Activated T-helper 17 cell treated with anti-CD3 and anti-CD28 coated beads, Interleukin-2, amount 50 U/mL, for 72 hours (primary cell): ENCODE data around the gene ZNF200. TPM values are rescaled to one million over a fixed set of nuclear protein-coding genes. Genes with fewer than 3 reads are reported as not detected.
"Not testable (repeated sequence)": the region's sequence is repeated elsewhere in the genome, so short reads cannot be mapped to it uniquely, and the experiment has no call there.

Experiments
- ATAC-seq: fragments of 150-1000 bp; cut with Tn5 transposase; replicated peaks from 2 replicates; pipeline ENCODE4 v1.10.0; 2021; ENCODE audit warnings: mild to moderate bottlenecking, moderate library complexity
- H3K27ac Mint-ChIP-seq: one replicate; pipeline ENCODE4 v1.8.0; 2022; ENCODE audit warnings: mixed read lengths
- H3K27me3 Mint-ChIP-seq: one replicate; pipeline ENCODE4 v1.8.0; 2022; ENCODE audit warnings: mixed read lengths
- H3K36me3 Mint-ChIP-seq: one replicate; pipeline ENCODE4 v1.8.0; 2022; ENCODE audit warnings: low read depth, mild to moderate bottlenecking, mixed read lengths
- H3K4me1 Mint-ChIP-seq: one replicate; pipeline ENCODE4 v1.8.0; 2022; ENCODE audit warnings: mixed read lengths
- H3K4me3 Mint-ChIP-seq: one replicate; pipeline ENCODE4 v1.8.0; 2022; ENCODE audit warnings: mild to moderate bottlenecking, mixed read lengths
- H3K9me3 Mint-ChIP-seq: one replicate; pipeline ENCODE4 v1.8.0; 2022; ENCODE audit warnings: mixed read lengths
- total RNA-seq, 2 donors: library from RNA; stranded (reverse); gene quantifications; one replicate each; pipeline ENCODE4 v1.2.3, GENCODE V29; 2022

ZNF200 gene
- total RNA-seq, 2 donors from 2014 or later: 14.6 to 23.2 TPM

DNA sequence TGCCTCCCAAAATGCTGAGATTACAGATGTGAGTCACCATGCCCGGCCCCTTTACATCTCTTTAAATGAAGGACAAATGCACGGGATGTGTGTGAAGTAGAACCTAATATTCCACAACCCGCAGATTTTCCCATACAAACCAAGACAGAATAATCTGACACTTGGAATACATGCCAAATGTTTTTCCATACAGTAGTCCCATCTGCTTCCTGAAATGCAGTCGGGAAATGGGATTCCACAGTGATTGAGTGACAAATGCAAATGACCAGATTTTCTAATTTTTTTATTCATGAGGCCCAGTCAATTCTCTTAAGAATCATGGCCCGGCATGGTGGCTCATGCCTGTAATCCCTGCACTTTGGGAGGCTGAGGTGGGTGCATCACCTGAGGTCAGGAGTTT lies 6.8 kb upstream of the ZNF200 start:
- no peaks in the 10 kb centered on the region for H3K4me1 Mint-ChIP-seq
- H3K27me3 Mint-ChIP-seq: peaks cover 6% of the 10 kb centered on the region
- no peak overlapping the region for H3K4me3 Mint-ChIP-seq
- no peak overlapping the region for H3K27ac Mint-ChIP-seq
- no peak for ATAC-seq
- H3K36me3 Mint-ChIP-seq: no peaks in the 10 kb centered on the region
- no peaks in the 10 kb centered on the region for H3K9me3 Mint-ChIP-seq

DNA sequence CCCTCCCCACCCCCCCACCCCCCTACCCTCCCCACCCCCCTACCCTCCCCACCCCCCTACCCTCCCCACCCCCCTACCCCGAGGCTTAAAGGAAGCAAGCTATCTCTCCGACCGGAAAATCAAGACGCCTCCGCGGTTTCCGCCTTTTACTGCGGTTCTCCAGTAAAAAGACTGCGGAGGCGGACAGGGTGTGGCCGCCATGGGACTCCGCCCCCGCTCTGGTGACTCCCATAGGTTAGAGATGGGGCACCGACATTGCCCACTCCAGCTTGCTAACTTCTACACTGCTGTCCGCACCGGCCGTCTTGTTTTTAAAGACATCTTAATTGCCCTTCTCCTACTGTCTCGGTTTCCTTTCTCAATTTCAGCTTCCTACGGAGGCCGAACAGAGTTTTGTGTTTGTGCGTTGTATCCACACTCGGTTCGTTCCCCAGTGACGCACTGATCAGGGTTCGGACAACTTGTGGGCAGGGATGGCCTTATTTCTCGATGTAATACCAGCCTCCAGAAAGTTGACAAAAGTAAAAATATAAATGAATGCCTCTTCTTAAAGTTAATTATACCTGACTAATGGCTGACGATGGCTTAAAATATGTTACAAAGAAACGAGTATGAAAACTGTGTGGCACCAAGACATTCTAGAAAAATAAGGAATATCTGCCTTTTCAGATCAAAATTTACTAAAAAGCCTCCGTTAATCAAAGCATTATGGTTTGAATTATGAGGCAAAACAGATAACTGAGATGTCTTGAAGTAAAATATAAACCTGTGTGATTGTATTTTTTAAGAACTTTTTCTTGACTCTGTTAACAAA lies 1.1 kb upstream of the ZNF200 start:
- H3K27me3 Mint-ChIP-seq: no peaks in the 10 kb centered on the region
- peaks cover 13% of the 10 kb centered on the region for H3K4me1 Mint-ChIP-seq
- peaks cover 37% of the 10 kb centered on the region for H3K36me3 Mint-ChIP-seq
- no peak for ATAC-seq
- peak overlapping the region; percentile 45 for H3K27ac Mint-ChIP-seq
- H3K4me3 Mint-ChIP-seq: peak overlapping the region; percentile 67
- no peaks in the 10 kb centered on the region for H3K9me3 Mint-ChIP-seq

DNA sequence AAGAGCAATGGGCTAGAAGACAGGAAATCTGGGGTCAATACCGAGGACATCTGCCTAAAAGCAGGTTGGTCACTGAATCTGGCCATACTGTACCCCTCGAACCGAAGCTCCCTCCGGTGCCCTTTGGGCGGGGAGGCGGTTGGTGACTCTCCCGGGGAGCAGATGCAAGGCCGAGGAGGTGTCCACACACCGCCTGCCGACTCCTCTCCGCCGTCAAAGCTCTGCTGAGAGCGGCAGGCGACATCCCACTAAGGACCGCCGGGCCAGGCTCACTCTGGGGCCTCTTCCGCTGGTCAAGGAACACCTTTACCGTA lies 458 bp downstream of the ZNF200 start:
- no peaks in the 10 kb centered on the region for H3K27me3 Mint-ChIP-seq
- peaks cover 13% of the 10 kb centered on the region for H3K4me1 Mint-ChIP-seq
- peaks cover 9% of the 10 kb centered on the region for H3K9me3 Mint-ChIP-seq
- peaks cover 52% of the 10 kb centered on the region for H3K36me3 Mint-ChIP-seq
- peak overlapping the region; percentile 89 for H3K27ac Mint-ChIP-seq
- no peak for ATAC-seq
- peak overlapping the region; percentile 82 for H3K4me3 Mint-ChIP-seq

DNA sequence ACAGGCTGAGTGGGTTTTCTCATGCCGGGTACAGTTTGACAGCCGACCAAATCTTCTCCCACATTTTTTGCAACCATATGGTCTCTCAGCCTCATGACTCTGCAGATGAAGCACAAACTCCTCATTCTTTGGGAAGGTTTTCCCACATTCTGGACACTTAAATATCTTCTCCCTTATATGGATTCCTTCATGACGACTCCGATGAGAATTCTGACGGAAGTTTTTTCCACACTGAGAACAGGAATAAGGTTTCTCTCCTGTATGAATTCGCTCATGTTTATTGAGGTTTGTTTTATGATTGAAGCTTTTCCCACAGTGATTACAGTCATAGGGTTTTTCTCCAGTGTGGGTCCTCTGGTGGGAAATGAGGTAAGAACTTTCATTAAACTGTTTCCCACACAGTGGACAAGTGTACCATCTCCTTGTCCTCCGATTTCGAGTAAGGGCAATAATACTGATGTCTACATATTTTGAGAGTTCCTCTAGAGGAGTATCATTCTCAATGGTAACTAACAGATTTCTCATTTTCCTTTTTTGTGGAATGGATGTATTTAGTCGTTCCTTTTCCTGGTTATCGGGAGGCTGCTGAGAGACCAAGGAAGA lies 10.9 kb downstream of the ZNF200 start:
- no peak overlapping the region for H3K27ac Mint-ChIP-seq
- H3K27me3 Mint-ChIP-seq: no peaks in the 10 kb centered on the region
- no peak for ATAC-seq
- no peaks in the 10 kb centered on the region for H3K4me1 Mint-ChIP-seq
- no peak overlapping the region for H3K4me3 Mint-ChIP-seq
- peaks cover 71% of the 10 kb centered on the region for H3K36me3 Mint-ChIP-seq
- H3K9me3 Mint-ChIP-seq: peaks cover 32% of the 10 kb centered on the region

DNA sequence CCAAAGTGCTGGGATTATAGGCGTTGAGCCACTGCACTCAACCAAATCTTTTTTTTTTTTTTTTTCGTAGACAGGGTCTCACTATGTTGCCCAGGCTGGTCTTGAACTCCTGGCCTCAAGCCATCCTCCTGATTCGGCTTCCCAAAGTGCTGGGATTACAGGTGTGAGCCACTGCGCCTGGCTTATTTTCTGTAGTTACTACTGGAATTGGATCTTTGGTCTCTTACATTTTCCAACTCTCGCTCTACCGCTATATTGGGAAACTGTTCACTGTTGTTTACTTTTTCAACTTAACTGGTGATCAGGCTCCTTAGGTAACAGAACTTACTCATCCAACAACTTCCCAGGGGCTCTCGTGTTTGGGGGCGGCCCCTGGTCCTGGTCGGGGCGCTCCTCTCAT lies 14.1 kb downstream of the ZNF200 start:
- H3K9me3 Mint-ChIP-seq: peaks cover 25% of the 10 kb centered on the region

DNA sequence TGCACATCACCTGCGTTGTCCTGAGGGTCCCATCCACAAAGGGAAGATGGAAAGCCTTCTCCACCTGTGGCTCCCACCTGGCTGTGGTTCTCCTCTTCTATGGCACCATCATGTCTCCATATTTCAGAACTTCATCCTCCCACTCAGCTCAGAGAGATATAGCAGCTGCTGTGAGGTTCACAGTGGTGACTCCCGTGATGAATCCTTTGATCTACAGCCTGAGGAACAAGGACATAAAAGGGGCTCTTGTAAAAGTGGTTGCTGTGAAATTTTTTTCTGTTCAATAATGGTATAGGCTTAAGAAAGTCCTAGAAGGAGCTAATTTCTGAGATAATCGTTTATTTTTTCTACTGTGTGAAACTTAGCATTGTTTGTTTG lies 18.7 kb downstream of the ZNF200 start:
- Mint-ChIP-seq H3K27ac (peak overlapping the region; percentile 97), H3K4me1 (peaks cover 28% of the 10 kb centered on the region), H3K36me3 (peaks cover 16% of the 10 kb centered on the region), H3K27me3 (no peaks in the 10 kb centered on the region), H3K4me3 (peak overlapping the region; percentile 78), H3K9me3 (peaks cover 15% of the 10 kb centered on the region)
- peak; percentile 27 for ATAC-seq

More for the DNA sequence above, 14.1 kb downstream of the ZNF200 start:
- Mint-ChIP-seq H3K27ac (no peak overlapping the region), H3K36me3 (peaks cover 44% of the 10 kb centered on the region), H3K4me1 (peaks cover 10% of the 10 kb centered on the region), H3K27me3 (no peaks in the 10 kb centered on the region), H3K4me3 (no peak overlapping the region)
- ATAC-seq: no peak

DNA sequence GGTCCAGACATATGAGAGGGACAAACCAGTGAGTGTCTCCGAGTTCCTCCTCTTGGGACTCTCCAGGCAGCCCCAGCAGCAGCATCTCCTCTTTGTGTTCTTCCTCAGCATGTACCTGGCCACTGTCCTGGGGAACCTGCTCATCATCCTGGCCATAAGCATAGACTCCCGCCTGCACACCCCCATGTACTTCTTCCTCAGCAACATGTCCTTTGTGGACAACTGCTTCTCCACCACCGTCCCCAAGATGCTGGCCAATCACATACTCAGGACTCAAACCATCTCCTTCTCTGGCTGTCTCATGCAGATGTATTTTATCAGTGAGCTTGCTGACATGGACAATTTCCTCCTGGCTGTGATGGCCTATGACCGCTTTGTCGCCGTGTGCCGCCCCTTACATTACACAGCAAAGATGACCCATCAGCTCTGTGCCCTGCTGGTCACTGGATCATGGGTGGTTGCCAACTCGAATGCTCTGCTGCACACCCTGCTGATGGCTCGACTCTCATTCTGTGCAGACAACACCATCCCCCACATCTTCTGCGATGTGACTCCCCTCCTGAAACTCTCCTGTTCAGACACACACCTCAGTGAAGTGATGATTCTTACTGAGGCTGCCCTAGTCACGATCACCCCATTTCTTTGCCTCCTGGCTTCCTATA lies 19.2 kb downstream of the ZNF200 start:
- H3K4me3 Mint-ChIP-seq: peak overlapping the region; percentile 78
- H3K9me3 Mint-ChIP-seq: peaks cover 15% of the 10 kb centered on the region
- peaks cover 16% of the 10 kb centered on the region for H3K36me3 Mint-ChIP-seq
- H3K4me1 Mint-ChIP-seq: peaks cover 28% of the 10 kb centered on the region
- peak; percentile 63 for ATAC-seq
- peak overlapping the region; percentile 97 for H3K27ac Mint-ChIP-seq
- H3K27me3 Mint-ChIP-seq: no peaks in the 10 kb centered on the region

DNA sequence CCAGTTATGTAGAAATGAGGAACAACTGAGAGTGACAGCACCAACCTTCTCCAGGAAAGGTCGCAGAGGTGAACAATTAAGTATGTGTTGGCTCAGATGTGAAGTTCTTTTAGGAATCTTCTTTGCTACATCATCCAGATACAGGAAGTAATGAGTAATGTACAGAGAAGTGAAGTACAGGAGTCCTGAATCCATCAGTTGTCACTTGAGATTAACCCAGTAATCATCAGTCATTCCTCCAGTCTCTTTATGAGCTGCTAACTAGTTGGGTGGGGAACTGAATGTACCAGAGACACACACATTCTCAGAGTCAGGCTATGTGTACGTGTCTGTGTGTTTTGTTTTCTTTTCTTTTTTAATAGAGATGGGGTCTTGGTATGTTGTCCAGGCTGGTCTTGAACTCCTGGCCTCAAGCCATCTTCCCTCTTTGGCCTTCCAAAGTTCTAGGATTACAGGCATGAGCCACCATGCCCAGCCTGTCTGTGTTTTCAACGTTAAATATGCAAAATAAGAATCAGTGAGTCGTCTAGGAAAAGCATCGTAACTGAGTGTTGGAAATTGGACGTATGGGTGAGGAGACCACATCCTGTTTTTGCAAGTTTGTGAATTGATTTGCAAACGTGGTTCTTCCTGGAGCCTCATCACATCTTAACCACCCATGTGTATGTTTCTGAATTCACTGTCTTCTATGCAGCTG lies 19.9 kb downstream of the ZNF200 start:
- H3K27me3 Mint-ChIP-seq: no peaks in the 10 kb centered on the region
- H3K9me3 Mint-ChIP-seq: peaks cover 15% of the 10 kb centered on the region
- peak overlapping the region; percentile 78 for H3K4me3 Mint-ChIP-seq
- H3K4me1 Mint-ChIP-seq: peaks cover 33% of the 10 kb centered on the region
- H3K27ac Mint-ChIP-seq: peak overlapping the region; percentile 97
- peaks cover 16% of the 10 kb centered on the region for H3K36me3 Mint-ChIP-seq
- peak; percentile 87 for ATAC-seq

DNA sequence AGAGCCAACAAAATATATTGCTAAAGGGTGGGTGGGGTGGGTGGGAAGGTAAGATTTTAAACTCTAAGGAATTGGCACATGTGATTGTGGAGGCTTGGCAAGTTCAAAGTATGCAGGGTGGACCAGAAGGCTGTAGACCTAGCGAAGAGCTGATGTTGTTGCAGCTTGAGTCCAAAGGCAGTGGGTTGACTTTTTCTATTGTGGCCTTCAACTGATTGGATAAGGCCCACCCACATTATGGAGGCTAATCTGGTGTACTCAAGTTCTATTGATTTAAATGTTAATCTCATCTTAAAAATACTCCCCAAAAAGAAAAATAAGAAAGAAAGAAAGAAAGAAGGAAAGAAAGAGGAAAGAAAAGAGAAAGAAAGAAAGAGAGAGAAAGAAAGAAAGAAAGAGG lies 22.4 kb downstream of the ZNF200 start:
- Mint-ChIP-seq H3K4me3 (no peak overlapping the region), H3K9me3 (peaks cover 15% of the 10 kb centered on the region), H3K27me3 (no peaks in the 10 kb centered on the region), H3K4me1 (peaks cover 30% of the 10 kb centered on the region), H3K36me3 (peaks cover 16% of the 10 kb centered on the region), H3K27ac (peak overlapping the region; percentile 54)
- ATAC-seq: no peak

DNA sequence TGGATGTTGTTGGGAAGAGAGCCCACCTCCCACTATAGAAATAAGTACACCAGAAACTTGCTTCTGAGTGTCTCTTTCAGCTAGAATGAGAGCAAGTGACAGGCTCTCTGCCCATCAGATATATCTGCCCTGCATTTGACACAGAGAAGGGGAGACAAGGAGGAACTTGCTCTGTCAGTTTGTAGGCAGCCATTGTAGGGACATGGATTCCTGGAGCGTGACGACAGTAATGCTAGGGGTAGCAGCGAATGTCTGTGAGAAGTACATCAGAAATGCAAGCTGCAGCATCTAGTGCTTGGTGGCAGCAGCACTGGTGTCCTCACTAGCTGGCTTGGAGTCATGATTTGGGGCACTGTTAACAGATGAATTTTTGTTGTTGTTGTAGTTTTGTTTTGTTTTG lies 23.0 kb downstream of the ZNF200 start:
- Mint-ChIP-seq H3K27ac (no peak overlapping the region), H3K36me3 (peaks cover 16% of the 10 kb centered on the region), H3K27me3 (no peaks in the 10 kb centered on the region), H3K4me1 (peaks cover 29% of the 10 kb centered on the region), H3K9me3 (peaks cover 15% of the 10 kb centered on the region), H3K4me3 (no peak overlapping the region)
- no peak for ATAC-seq

DNA sequence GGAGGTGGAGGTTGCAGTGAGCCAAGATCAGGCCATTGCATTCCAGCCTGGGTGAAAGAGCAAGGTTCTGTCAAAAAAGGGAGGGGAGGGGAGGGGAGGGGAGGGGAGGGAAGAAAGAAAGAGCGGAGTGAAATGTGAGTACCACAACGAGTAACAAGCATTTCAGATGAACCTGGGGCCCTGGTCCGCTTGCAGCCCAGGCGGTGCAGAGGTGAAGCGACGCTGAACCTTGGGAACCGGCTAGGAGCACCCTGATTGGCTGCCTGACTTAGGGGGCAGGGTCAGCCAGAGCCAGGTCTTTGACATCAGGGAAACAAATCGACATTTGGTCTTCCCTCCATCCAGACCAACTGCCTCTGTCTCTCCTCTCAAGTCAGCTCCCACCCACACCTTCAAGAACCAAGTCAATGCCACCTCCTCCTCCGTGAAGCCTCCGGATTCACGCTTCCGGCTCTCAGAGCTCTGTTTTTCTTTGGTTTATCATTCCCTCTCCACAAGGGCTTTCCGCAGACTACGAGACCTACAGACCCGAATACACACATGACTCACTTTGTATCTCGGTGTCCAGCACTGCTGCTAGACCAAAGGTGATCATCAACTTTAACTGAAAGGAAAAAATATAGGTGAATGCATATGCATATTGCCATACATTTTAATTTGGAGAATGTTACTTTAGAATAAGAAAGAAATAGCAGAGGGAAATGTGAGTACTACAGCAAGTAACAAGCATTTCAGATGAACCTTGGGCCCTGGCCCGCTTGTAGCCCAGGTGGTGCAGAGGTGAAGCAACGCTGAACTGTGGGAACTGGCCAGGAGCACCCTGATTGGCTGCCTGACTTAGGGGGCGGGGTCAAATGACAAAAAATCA lies 27.6 kb downstream of the ZNF200 start:
- peaks cover 5% of the 10 kb centered on the region for H3K9me3 Mint-ChIP-seq
- peaks cover 10% of the 10 kb centered on the region for H3K27me3 Mint-ChIP-seq
- no peaks in the 10 kb centered on the region for H3K36me3 Mint-ChIP-seq
- H3K4me1 Mint-ChIP-seq: peaks cover 5% of the 10 kb centered on the region
- ATAC-seq: no peak
- H3K4me3 Mint-ChIP-seq: no peak overlapping the region
- no peak overlapping the region for H3K27ac Mint-ChIP-seq

DNA sequence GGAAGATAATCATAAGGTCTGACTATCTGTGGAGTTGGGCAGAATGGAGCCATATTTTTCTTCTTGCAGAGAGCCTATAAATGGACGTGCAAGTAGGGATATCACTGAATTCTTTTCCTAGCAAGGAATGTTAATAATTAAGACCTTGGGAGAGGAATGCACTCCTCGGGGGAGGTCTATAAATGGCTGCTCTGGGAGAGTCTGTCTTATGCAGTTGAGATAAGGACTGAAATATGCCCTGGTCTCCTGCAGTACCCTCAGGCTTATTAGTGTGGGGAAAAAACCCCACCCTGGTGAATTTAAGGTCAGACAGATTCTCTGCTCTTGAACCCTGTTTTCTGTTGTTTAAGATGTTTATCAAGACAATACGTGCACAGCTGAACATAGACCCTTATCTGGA lies 29.0 kb downstream of the ZNF200 start:
- H3K27me3 Mint-ChIP-seq: peaks cover 10% of the 10 kb centered on the region
- not testable (repeated sequence) for H3K36me3 Mint-ChIP-seq, H3K4me1 Mint-ChIP-seq, H3K27ac Mint-ChIP-seq, H3K9me3 Mint-ChIP-seq, H3K4me3 Mint-ChIP-seq, ATAC-seq

DNA sequence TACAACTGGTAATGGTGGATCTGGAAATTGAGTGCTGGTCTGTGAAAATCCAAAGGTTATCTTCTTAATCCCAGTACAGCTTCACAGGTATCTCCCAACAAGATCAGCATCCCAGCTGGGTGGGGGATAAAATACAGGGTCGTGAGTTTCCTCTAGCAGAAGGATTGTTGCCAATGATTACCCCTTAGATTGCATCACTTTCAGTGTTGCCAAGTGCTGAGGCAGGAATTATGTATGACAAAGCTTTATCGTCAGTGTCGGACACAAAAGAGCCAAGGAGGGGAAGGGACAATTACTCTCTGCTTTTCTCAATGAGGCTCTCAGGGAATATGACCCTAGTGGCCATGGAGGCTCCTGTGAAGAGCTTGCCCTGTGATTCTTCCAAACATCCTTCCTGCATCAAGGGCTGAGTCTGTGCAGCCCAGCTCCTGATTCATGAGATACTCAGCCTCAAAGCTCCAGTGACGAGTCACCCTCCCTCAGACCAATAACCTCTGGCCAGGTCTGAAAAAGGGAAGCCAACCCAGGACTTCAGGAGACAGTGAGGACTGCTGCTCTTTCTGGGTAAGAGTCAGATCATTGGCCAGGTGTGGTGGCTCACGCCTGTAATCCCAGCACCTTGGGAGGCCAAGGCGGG lies 31.9 kb downstream of the ZNF200 start:
- no peak for ATAC-seq
- Mint-ChIP-seq H3K36me3 (no peaks in the 10 kb centered on the region), H3K27me3 (peaks cover 10% of the 10 kb centered on the region), H3K4me3 (no peak overlapping the region), H3K27ac (no peak overlapping the region), H3K4me1 (no peaks in the 10 kb centered on the region), H3K9me3 (peaks cover 5% of the 10 kb centered on the region)
